Measurements from ENCODE around the gene RWDD1.
"Not testable (repeated sequence)": the region's sequence is repeated elsewhere in the genome, so short reads cannot be mapped to it uniquely, and the experiment has no call there.

RWDD1 gene

GRCh38 chr6:116603916-116604315 is 32.6 kb downstream of the RWDD1 start:
- H3K18ac ChIP-seq (ENCODE audit: low read depth in 1 of 2, low read length in 2 of 2); H3K4me1 ChIP-seq (ENCODE audit: control insufficient read depth, insufficient read depth, low read depth, low read length); DNase-seq; H4K8ac ChIP-seq (ENCODE audit: low read length); H3K79me1 ChIP-seq (replicated peaks; ENCODE audit: low read length, poor library complexity, severe bottlenecking); H3K9ac ChIP-seq (ENCODE audit: low read length); H3K4ac ChIP-seq (ENCODE audit: low read depth in 1 of 2, low read length in 2 of 2); H3K4me3 ChIP-seq (ENCODE audit: insufficient read depth in 1 of 2, low read depth in 1 of 2, low read length in 2 of 2); H3K14ac ChIP-seq (ENCODE audit: low read length in 2 of 2); H3K27ac ChIP-seq (ENCODE audit: low read length, poor library complexity, severe bottlenecking); H3K9me3 ChIP-seq (ENCODE audit: control insufficient read depth, low read length); H2AFZ ChIP-seq (ENCODE audit: low read depth, low read length); H2BK12ac ChIP-seq (ENCODE audit: low read length in 2 of 2); H2AK5ac ChIP-seq (ENCODE audit: low read length, severe bottlenecking); H2BK5ac ChIP-seq (ENCODE audit: low read depth, low read length, poor library complexity, severe bottlenecking); H3K4me2 ChIP-seq (ENCODE audit: low read length, poor library complexity, severe bottlenecking); H3K27me3 ChIP-seq (ENCODE audit: control insufficient read depth in 1 of 2, insufficient read depth in 1 of 2, low read length in 2 of 2); H2BK15ac ChIP-seq (ENCODE audit: low read depth, poor library complexity, severe bottlenecking); H2BK120ac ChIP-seq (ENCODE audit: low read depth, low read length); H4K91ac ChIP-seq (ENCODE audit: low read length); H3K23ac ChIP-seq (ENCODE audit: low read length in 2 of 2): not testable (repeated sequence)
- 100% methylated on average over 1 of the region's 3 CpGs for WGBS
- H3K36me3 ChIP-seq (ENCODE audit: control insufficient read depth in 1 of 2, insufficient read depth in 2 of 2, low read depth in 1 of 2, low read length in 2 of 2) = peaks cover 0 to 46% of the 10 kb centered on the region in 2 experiments

GRCh38 chr6:116604868-116605267 is 33.6 kb downstream of the RWDD1 start:
- H3K9me3 ChIP-seq (ENCODE audit: control insufficient read depth, low read length); H3K23ac ChIP-seq (ENCODE audit: low read length in 2 of 2); H2AFZ ChIP-seq (ENCODE audit: low read depth, low read length); H3K27me3 ChIP-seq (ENCODE audit: control insufficient read depth in 1 of 2, insufficient read depth in 1 of 2, low read length in 2 of 2); DNase-seq; H2BK120ac ChIP-seq (ENCODE audit: low read depth, low read length); H3K4me3 ChIP-seq (ENCODE audit: insufficient read depth in 1 of 2, low read depth in 1 of 2, low read length in 2 of 2); H2AK5ac ChIP-seq (ENCODE audit: low read length, severe bottlenecking); H2BK12ac ChIP-seq (ENCODE audit: low read length in 2 of 2); H3K27ac ChIP-seq (ENCODE audit: low read length, poor library complexity, severe bottlenecking); H4K91ac ChIP-seq (ENCODE audit: low read length); H3K4me2 ChIP-seq (ENCODE audit: low read length, poor library complexity, severe bottlenecking); H3K9ac ChIP-seq (ENCODE audit: low read length); H3K14ac ChIP-seq (ENCODE audit: low read length in 2 of 2); H3K4me1 ChIP-seq (ENCODE audit: control insufficient read depth, insufficient read depth, low read depth, low read length); H2BK15ac ChIP-seq (ENCODE audit: low read depth, poor library complexity, severe bottlenecking); H2BK5ac ChIP-seq (ENCODE audit: low read depth, low read length, poor library complexity, severe bottlenecking); H3K18ac ChIP-seq (ENCODE audit: low read depth in 1 of 2, low read length in 2 of 2); H4K8ac ChIP-seq (ENCODE audit: low read length); H3K79me1 ChIP-seq (replicated peaks; ENCODE audit: low read length, poor library complexity, severe bottlenecking); H3K4ac ChIP-seq (ENCODE audit: low read depth in 1 of 2, low read length in 2 of 2): not testable (repeated sequence)
- 83% methylated on average over 1 of the region's 3 CpGs for WGBS
- H3K36me3 ChIP-seq (ENCODE audit: control insufficient read depth in 1 of 2, insufficient read depth in 2 of 2, low read depth in 1 of 2, low read length in 2 of 2) = peaks cover 0 to 42% of the 10 kb centered on the region in 2 experiments

- no peak overlapping the region for H2AK5ac ChIP-seq (ENCODE audit: low read length, severe bottlenecking)
- H3K9ac ChIP-seq (ENCODE audit: low read length) = no peak overlapping the region
- H3K27ac ChIP-seq (ENCODE audit: low read length, poor library complexity, severe bottlenecking) = no peak overlapping the region
- no peak overlapping the region for H3K23ac ChIP-seq (ENCODE audit: low read length in 2 of 2)
- no peak for DNase-seq
- no peak overlapping the region for H3K4me2 ChIP-seq (ENCODE audit: low read length, poor library complexity, severe bottlenecking)
- H3K4me3 ChIP-seq (ENCODE audit: insufficient read depth in 1 of 2, low read depth in 1 of 2, low read length in 2 of 2) = no peak overlapping the region
- no peaks in the 10 kb centered on the region for H3K27me3 ChIP-seq (ENCODE audit: control insufficient read depth in 1 of 2, insufficient read depth in 1 of 2, low read length in 2 of 2)
- H3K9me3 ChIP-seq (ENCODE audit: control insufficient read depth, low read length) = no peaks in the 10 kb centered on the region
- H3K18ac ChIP-seq (ENCODE audit: low read depth in 1 of 2, low read length in 2 of 2) = no peak overlapping the region
- WGBS = 91% methylated on average over 4 of the region's 4 CpGs
- H2BK12ac ChIP-seq (ENCODE audit: low read length in 2 of 2) = no peak overlapping the region
- no peak overlapping the region for H2BK5ac ChIP-seq (ENCODE audit: low read depth, low read length, poor library complexity, severe bottlenecking)
- H4K91ac ChIP-seq (ENCODE audit: low read length) = no peak overlapping the region
- H3K4ac ChIP-seq (ENCODE audit: low read depth in 1 of 2, low read length in 2 of 2) = no peak overlapping the region
- H3K79me1 ChIP-seq (replicated peaks; ENCODE audit: low read length, poor library complexity, severe bottlenecking) = no peaks in the 10 kb centered on the region
- no peak overlapping the region for H2BK15ac ChIP-seq (ENCODE audit: low read depth, poor library complexity, severe bottlenecking)
- peaks cover 0 to 38% of the 10 kb centered on the region in 2 experiments for H3K36me3 ChIP-seq (ENCODE audit: control insufficient read depth in 1 of 2, insufficient read depth in 2 of 2, low read depth in 1 of 2, low read length in 2 of 2)
- no peak overlapping the region for H3K14ac ChIP-seq (ENCODE audit: low read length in 2 of 2)
- no peak overlapping the region for H2AFZ ChIP-seq (ENCODE audit: low read depth, low read length)
- H3K4me1 ChIP-seq (ENCODE audit: control insufficient read depth, insufficient read depth, low read depth, low read length) = no peaks in the 10 kb centered on the region
- no peak overlapping the region for H4K8ac ChIP-seq (ENCODE audit: low read length)
- no peak overlapping the region for H2BK120ac ChIP-seq (ENCODE audit: low read depth, low read length)
These were observed 34.6 kb downstream of the RWDD1 start for GRCh38 chr6:116605935-116606334.

GRCh38 chr6:116611056-116611455 is 39.8 kb downstream of the RWDD1 start:
- 52% methylated on average over 4 of the region's 4 CpGs for WGBS
- no peak overlapping the region for H3K23ac ChIP-seq (ENCODE audit: low read length in 2 of 2)
- H2AFZ ChIP-seq (ENCODE audit: low read depth, low read length) = no peak overlapping the region

More at GRCh38 chr6:116611056-116611455, 39.8 kb downstream of the RWDD1 start:
- no peak overlapping the region for H2BK120ac ChIP-seq (ENCODE audit: low read depth, low read length)
- no peaks in the 10 kb centered on the region for H3K9me3 ChIP-seq (ENCODE audit: control insufficient read depth, low read length)
- no peak overlapping the region for H3K14ac ChIP-seq (ENCODE audit: low read length in 2 of 2)
- no peak overlapping the region for H3K9ac ChIP-seq (ENCODE audit: low read length)
- no peak overlapping the region for H4K91ac ChIP-seq (ENCODE audit: low read length)
- H3K27me3 ChIP-seq (ENCODE audit: control insufficient read depth in 1 of 2, insufficient read depth in 1 of 2, low read length in 2 of 2) = no peaks in the 10 kb centered on the region
- H2BK12ac ChIP-seq (ENCODE audit: low read length in 2 of 2) = no peak overlapping the region
- no peak overlapping the region for H3K4ac ChIP-seq (ENCODE audit: low read depth in 1 of 2, low read length in 2 of 2)
- no peak overlapping the region for H3K4me3 ChIP-seq (ENCODE audit: insufficient read depth in 1 of 2, low read depth in 1 of 2, low read length in 2 of 2)
- no peak overlapping the region for H3K4me2 ChIP-seq (ENCODE audit: low read length, poor library complexity, severe bottlenecking)
- peaks cover 0 to 4% of the 10 kb centered on the region in 2 experiments for H3K36me3 ChIP-seq (ENCODE audit: control insufficient read depth in 1 of 2, insufficient read depth in 2 of 2, low read depth in 1 of 2, low read length in 2 of 2)
- H3K79me1 ChIP-seq (replicated peaks; ENCODE audit: low read length, poor library complexity, severe bottlenecking) = no peaks in the 10 kb centered on the region
- no peaks in the 10 kb centered on the region for H3K4me1 ChIP-seq (ENCODE audit: control insufficient read depth, insufficient read depth, low read depth, low read length)
- H2AK5ac ChIP-seq (ENCODE audit: low read length, severe bottlenecking) = no peak overlapping the region
- no peak overlapping the region for H4K8ac ChIP-seq (ENCODE audit: low read length)
- no peak overlapping the region for H2BK15ac ChIP-seq (ENCODE audit: low read depth, poor library complexity, severe bottlenecking)
- no peak overlapping the region for H3K18ac ChIP-seq (ENCODE audit: low read depth in 1 of 2, low read length in 2 of 2)
- no peak overlapping the region for H3K27ac ChIP-seq (ENCODE audit: low read length, poor library complexity, severe bottlenecking)
- no peak overlapping the region for H2BK5ac ChIP-seq (ENCODE audit: low read depth, low read length, poor library complexity, severe bottlenecking)
- no peak for DNase-seq
